Right lobe of liver (tissue), 6 donors: ENCODE results near the gene MGST1. TPM values are rescaled to one million over a fixed set of nuclear protein-coding genes. Genes with fewer than 3 reads are reported as not detected.
A peak's percentile ranks its signal among the peaks of the same experiment; 100 is the strongest.

ENCODE experiments used
- ATAC-seq, 4 donors: fragments of 200-7000 bp; cut with Tn5 transposase; one replicate each; pipeline ENCODE4 v1.9.1; 2020; ENCODE audit warnings: mild to moderate bottlenecking in 4 of 4, moderate library complexity in 4 of 4
- DNase-seq, 3 donors: peaks; one replicate each; pipeline ENCODE4 v3.0.0-alpha.2; 2020
- H3K27ac ChIP-seq, 3 donors: fragments of 200-600 bp; one replicate each; pipeline ENCODE4 v1.8.0; 2022
- H3K27me3 ChIP-seq, 2 donors: fragments of 200-600 bp; one replicate each; pipeline ENCODE4 v1.8.0; 2022
- H3K36me3 ChIP-seq, 4 donors: fragments of 200-600 bp; sonication (generic) in 1 of 4; one replicate each; pipeline versions ENCODE4 v1.5.1 to v1.8.0; 2017 to 2022; ENCODE audit warnings: control low read depth in 1 of 4
- H3K4me1 ChIP-seq, 4 donors: fragments of 200-600 bp; sonication (generic) in 1 of 4; one replicate each; pipeline versions ENCODE4 v1.5.1 to v1.8.0; 2017 to 2022; ENCODE audit warnings: control low read depth in 1 of 4
- H3K4me3 ChIP-seq, 3 donors: fragments of 200-600 bp; one replicate each; pipeline ENCODE4 v1.8.0; 2022
- H3K9me3 ChIP-seq, 4 donors: fragments of 200-600 bp; sonication (generic) in 1 of 4; one replicate each; pipeline versions ENCODE4 v1.5.1 to v1.8.0; 2017 to 2022; ENCODE audit warnings: control low read depth in 1 of 4
- CTCF ChIP-seq, 4 donors: fragments of 200-600 bp in 3 of 4; fragments of 450-650 bp in 1 of 4; IDR thresholded peaks; one replicate each; pipeline versions ENCODE4 v1.5.1 to v1.8.0; 2016 to 2022; ENCODE audit warnings: antibody characterized with exemption in 4 of 4, mild to moderate bottlenecking in 2 of 4
- POLR2A ChIP-seq: fragments of 450-650 bp; IDR thresholded peaks from one replicate; pipeline ENCODE4 v1.6.1; 2017; ENCODE audit warnings: antibody characterized with exemption, mild to moderate bottlenecking
- WGBS: methylation state at CpG from one replicate; pipeline ENCODE4 v1.1.6; 2018; ENCODE audit warnings: low coverage, low lambda C conversion rate; ENCODE audit not compliant: insufficient coverage; ENCODE audit errors: missing lambda C conversion rate; 5-methylcytosine and 5-hydroxymethylcytosine counted together
- intact Hi-C, 2 donors: fragments of 100-400 bp; cut with DNase I; formaldehyde crosslinking; loops; one replicate each; pipeline versions ENCODE4 v1.11.2 to v1.14.1; 2022
- total RNA-seq, 6 experiments: library from RNA; depleted of rRNA in 2 of 6; stranded (reverse); fragments of >200 nt in 2 of 6; fragmentation: NEBNext Ultra II Directional in 3 of 6; extraction: Animal tissue kit (Norgen Biotek cat#: 25700) in 3 of 6; gene quantifications; one replicate each; pipeline versions ENCODE4 v1.1.0 to v1.2.4, GENCODE V29; 2016 to 2023
- donor health status: DM: no; HTN: yes; CAD: no.
- donor health status: DM: no; HTN: no; CAD: no.
- donor health status: DM: no; HTN: no; CAD: no.
- donor health status: DM: no; HTN: yes; CAD: no.
- donor health status: DM: no; HTN: yes; CAD: no.

The MGST1 gene
- total RNA-seq, 6 experiments from 2014 or later = 1,196 to 2,327 (median 1,308) TPM

GRCh38 chr12:16352481-16352880, 5.0 kb downstream of the MGST1 start:
- H3K36me3 ChIP-seq = peaks cover 0 to 36% (median 16%) of the 10 kb centered on the region in 4 donors
- H3K9me3 ChIP-seq = no peaks in the 10 kb centered on the region
- DNase-seq = no peak
- WGBS = 6% methylated on average over 1 of the region's 1 CpG
- peaks cover 0 to 51% (median 21%) of the 10 kb centered on the region in 4 donors for H3K4me1 ChIP-seq
- no peaks in the 10 kb centered on the region for H3K27me3 ChIP-seq
- TF ChIP-seq POLR2A = no peak
- no peak for TF ChIP-seq CTCF (IDR thresholded peaks at IDR 0.05)
- H3K27ac ChIP-seq = no peak overlapping the region
- no peak overlapping the region for H3K4me3 ChIP-seq
- intact Hi-C loops = no loop called here
- ATAC-seq = no peak

- no peak for DNase-seq
- H3K27me3 ChIP-seq = no peaks in the 10 kb centered on the region
- H3K27ac ChIP-seq = no peak overlapping the region
- TF ChIP-seq CTCF (IDR thresholded peaks at IDR 0.05) = no peak
- no peak for TF ChIP-seq POLR2A
- no peak overlapping the region for H3K4me3 ChIP-seq
- ATAC-seq = no peak
- intact Hi-C loops = no loop called here
- peaks cover 0 to 96% (median 39%) of the 10 kb centered on the region in 4 donors for H3K36me3 ChIP-seq
- WGBS = 67% methylated on average over 4 of the region's 4 CpGs
- peaks cover 0 to 29% (median 9%) of the 10 kb centered on the region in 4 donors for H3K4me1 ChIP-seq
- H3K9me3 ChIP-seq = no peaks in the 10 kb centered on the region
These were observed 11.4 kb downstream of the MGST1 start for GRCh38 chr12:16358878-16359277.

GRCh38 chr12:16359512-16360491, 12.4 kb downstream of the MGST1 start:
- H3K4me1 ChIP-seq = peaks cover 0 to 20% (median 4%) of the 10 kb centered on the region in 4 donors
- 50% methylated on average over 20 of the region's 20 CpGs for WGBS
- intact Hi-C loops = loop anchor here in 1 of 2 donors (10.0 kb wide), 1 partner anchor 175 kb away; no protein-coding TSS in a partner anchor
- TF ChIP-seq POLR2A (no peak), CTCF (IDR thresholded peaks at IDR 0.05) (peak; percentile 70 to 84 (median 80))
- ATAC-seq = peak; percentile 83 to 88 (median 87)
- H3K27ac ChIP-seq = no peak overlapping the region
- peaks cover 0 to 95% (median 36%) of the 10 kb centered on the region in 4 donors for H3K36me3 ChIP-seq
- no peak overlapping the region for H3K4me3 ChIP-seq
- no peaks in the 10 kb centered on the region for H3K9me3 ChIP-seq
- H3K27me3 ChIP-seq = no peaks in the 10 kb centered on the region
- DNase-seq = peak; percentile 64 to 75 (median 68)

GRCh38 chr12:16361142-16361783, 13.8 kb downstream of the MGST1 start:
- no peak overlapping the region for H3K4me3 ChIP-seq
- H3K27me3 ChIP-seq = no peaks in the 10 kb centered on the region
- peaks cover 0 to 85% (median 30%) of the 10 kb centered on the region in 4 donors for H3K36me3 ChIP-seq
- peaks cover 0 to 14% (median 0%) of the 10 kb centered on the region in 4 donors for H3K4me1 ChIP-seq
- ATAC-seq (peak in 1 of 4 donors; percentile 10), DNase-seq (no peak)
- no peak overlapping the region for H3K27ac ChIP-seq
- intact Hi-C loops = loop anchor here in 1 of 2 donors (10.0 kb wide), 1 partner anchor 176 kb away; no protein-coding TSS in a partner anchor
- no peak for TF ChIP-seq POLR2A
- TF ChIP-seq CTCF (IDR thresholded peaks at IDR 0.05) = no peak
- WGBS = 50% methylated on average over 7 of the region's 7 CpGs
- H3K9me3 ChIP-seq = no peaks in the 10 kb centered on the region
